Right lobe of liver (tissue), 6 donors: Measurements from ENCODE around the gene USP47. TPM values are rescaled to one million over a fixed set of nuclear protein-coding genes. Genes with fewer than 3 reads are reported as not detected.

Source experiments
- ATAC-seq, 4 donors: fragments of 200-7000 bp; cut with Tn5 transposase; one replicate each; pipeline ENCODE4 v1.9.1; 2020; ENCODE audit warnings: mild to moderate bottlenecking in 4 of 4, moderate library complexity in 4 of 4
- DNase-seq, 3 donors: peaks; one replicate each; pipeline ENCODE4 v3.0.0-alpha.2; 2020
- H3K27ac ChIP-seq, 3 donors: fragments of 200-600 bp; one replicate each; pipeline ENCODE4 v1.8.0; 2022
- H3K27me3 ChIP-seq, 2 donors: fragments of 200-600 bp; one replicate each; pipeline ENCODE4 v1.8.0; 2022
- H3K36me3 ChIP-seq, 4 donors: fragments of 200-600 bp; sonication (generic) in 1 of 4; one replicate each; pipeline versions ENCODE4 v1.5.1 to v1.8.0; 2017 to 2022; ENCODE audit warnings: control low read depth in 1 of 4
- H3K4me1 ChIP-seq, 4 donors: fragments of 200-600 bp; sonication (generic) in 1 of 4; one replicate each; pipeline versions ENCODE4 v1.5.1 to v1.8.0; 2017 to 2022; ENCODE audit warnings: control low read depth in 1 of 4
- H3K4me3 ChIP-seq, 3 donors: fragments of 200-600 bp; one replicate each; pipeline ENCODE4 v1.8.0; 2022
- H3K9me3 ChIP-seq, 4 donors: fragments of 200-600 bp; sonication (generic) in 1 of 4; one replicate each; pipeline versions ENCODE4 v1.5.1 to v1.8.0; 2017 to 2022; ENCODE audit warnings: control low read depth in 1 of 4
- CTCF ChIP-seq, 4 donors: fragments of 200-600 bp in 3 of 4; fragments of 450-650 bp in 1 of 4; IDR thresholded peaks; one replicate each; pipeline versions ENCODE4 v1.5.1 to v1.8.0; 2016 to 2022; ENCODE audit warnings: antibody characterized with exemption in 4 of 4, mild to moderate bottlenecking in 2 of 4
- POLR2A ChIP-seq: fragments of 450-650 bp; IDR thresholded peaks from one replicate; pipeline ENCODE4 v1.6.1; 2017; ENCODE audit warnings: antibody characterized with exemption, mild to moderate bottlenecking
- WGBS: methylation state at CpG from one replicate; pipeline ENCODE4 v1.1.6; 2018; ENCODE audit warnings: low coverage, low lambda C conversion rate; ENCODE audit not compliant: insufficient coverage; ENCODE audit errors: missing lambda C conversion rate; 5-methylcytosine and 5-hydroxymethylcytosine counted together
- intact Hi-C, 2 donors: fragments of 100-400 bp; cut with DNase I; formaldehyde crosslinking; loops; one replicate each; pipeline versions ENCODE4 v1.11.2 to v1.14.1; 2022
- total RNA-seq, 6 experiments: library from RNA; depleted of rRNA in 2 of 6; stranded (reverse); fragments of >200 nt in 2 of 6; fragmentation: NEBNext Ultra II Directional in 3 of 6; extraction: Animal tissue kit (Norgen Biotek cat#: 25700) in 3 of 6; gene quantifications; one replicate each; pipeline versions ENCODE4 v1.1.0 to v1.2.4, GENCODE V29; 2016 to 2023
- donor health status: DM: no; HTN: yes; CAD: no.
- donor health status: DM: no; HTN: no; CAD: no.
- donor health status: DM: no; HTN: no; CAD: no.
- donor health status: DM: no; HTN: yes; CAD: no.
- donor health status: DM: no; HTN: yes; CAD: no.

Gene USP47
- total RNA-seq, 6 experiments from 2014 or later: 25.2 to 38.1 (median 29.6) TPM

GRCh38 chr11:11915625-11916024 is 73.9 kb downstream of the USP47 start:
- Histone ChIP-seq H3K4me1 (no peaks in the 10 kb centered on the region), H3K27me3 (no peaks in the 10 kb centered on the region), H3K27ac (no peak overlapping the region), H3K36me3 (peaks cover 0 to 4% (median under 1%) of the 10 kb centered on the region in 4 donors), H3K4me3 (no peak overlapping the region), H3K9me3 (no peaks in the 10 kb centered on the region)
- TF ChIP-seq CTCF (IDR thresholded peaks at IDR 0.05): no peak
- TF ChIP-seq POLR2A: no peak
- DNase-seq: no peak
- intact Hi-C loops: no loop called here
- no peak for ATAC-seq
- WGBS: 93% methylated on average over 2 of the region's 2 CpGs

GRCh38 chr11:11916981-11917399 is 75.2 kb downstream of the USP47 start:
- no peak for ATAC-seq
- Histone ChIP-seq H3K36me3 (no peaks in the 10 kb centered on the region), H3K27me3 (no peaks in the 10 kb centered on the region), H3K4me3 (no peak overlapping the region), H3K9me3 (no peaks in the 10 kb centered on the region), H3K4me1 (no peaks in the 10 kb centered on the region), H3K27ac (no peak overlapping the region)
- TF ChIP-seq CTCF (IDR thresholded peaks at IDR 0.05): no peak
- no peak for TF ChIP-seq POLR2A
- no peak for DNase-seq
- intact Hi-C loops: no loop called here
- WGBS: 100% methylated on average over 1 of the region's 1 CpG

- intact Hi-C loops: no loop called here
- TF ChIP-seq CTCF (IDR thresholded peaks at IDR 0.05) (no peak), POLR2A (no peak)
- H3K27me3 ChIP-seq: no peaks in the 10 kb centered on the region
- no peaks in the 10 kb centered on the region for H3K9me3 ChIP-seq
- no peak for DNase-seq
- no peak overlapping the region for H3K27ac ChIP-seq
- peak in 1 of 4 donors; percentile 18 for ATAC-seq
- no peak overlapping the region for H3K4me3 ChIP-seq
- H3K4me1 ChIP-seq: no peaks in the 10 kb centered on the region
- H3K36me3 ChIP-seq: peaks cover 0 to 7% (median 0%) of the 10 kb centered on the region in 4 donors
Observed at GRCh38 chr11:11923828-11924227, 82.1 kb downstream of the USP47 start.

- H3K27me3 ChIP-seq: no peaks in the 10 kb centered on the region
- no peaks in the 10 kb centered on the region for H3K9me3 ChIP-seq
- H3K4me1 ChIP-seq: no peaks in the 10 kb centered on the region
- ATAC-seq (no peak), DNase-seq (no peak)
- TF ChIP-seq POLR2A (no peak), CTCF (IDR thresholded peaks at IDR 0.05) (no peak)
- H3K36me3 ChIP-seq: peaks cover 0 to 16% (median 9%) of the 10 kb centered on the region in 4 donors
- 77% methylated on average over 2 of the region's 2 CpGs for WGBS
- intact Hi-C loops: loop anchor here (10.0 kb wide), 2 partner anchors 115 to 355 kb away; no protein-coding TSS in a partner anchor
- H3K4me3 ChIP-seq: no peak overlapping the region
- H3K27ac ChIP-seq: no peak overlapping the region
Observed at GRCh38 chr11:11929920-11930319, 88.1 kb downstream of the USP47 start.
